HFFc6 (cell line): ENCODE data around the gene PDXDC1. TPM values are rescaled to one million over a fixed set of nuclear protein-coding genes. Genes with fewer than 3 reads are reported as not detected.
A peak's percentile ranks its signal among the peaks of the same experiment; 100 is the strongest.
"Not testable (repeated sequence)": the region's sequence is repeated elsewhere in the genome, so short reads cannot be mapped to it uniquely, and the experiment has no call there.

Experiments
- DNase-seq: peaks from one replicate; pipeline ENCODE4 v3.0.0-alpha.2; 2018
- H3K27ac Mint-ChIP-seq: 2 replicates; pipeline ENCODE4 v1.8.0; 2020; ENCODE audit warnings: mild to moderate bottlenecking, mixed read lengths
- H3K27me3 Mint-ChIP-seq: 2 replicates; pipeline ENCODE4 v1.8.0; 2021; ENCODE audit warnings: mild to moderate bottlenecking, moderate library complexity, mixed read lengths; ENCODE audit not compliant: insufficient read depth
- H3K36me3 Mint-ChIP-seq: 2 replicates; pipeline ENCODE4 v1.8.0; 2021; ENCODE audit warnings: low read depth, mixed read lengths
- H3K4me1 Mint-ChIP-seq: 2 replicates; pipeline ENCODE4 v1.8.0; 2020; ENCODE audit warnings: low read depth, mixed read lengths
- H3K4me3 Mint-ChIP-seq: 2 replicates; pipeline ENCODE4 v1.8.0; 2020; ENCODE audit warnings: mild to moderate bottlenecking, moderate library complexity, mixed read lengths
- H3K9me3 Mint-ChIP-seq: 2 replicates; pipeline ENCODE4 v1.8.0; 2020; ENCODE audit warnings: mild to moderate bottlenecking, mixed read lengths
- total RNA-seq, 6 experiments: library from RNA; stranded (reverse); fragmentation: NEBNext Ultra II Directional; extraction: Animal tissue kit (Norgen Biotek cat#: 25700); gene quantifications; 2 replicates in 1 of 6; 3 replicates in 5 of 6; pipeline ENCODE4 v1.2.3, GENCODE V29; 2021
- TF ChIP-seq, protein P1 (sequence below): fragments of 200-600 bp; sonication (generic); IDR thresholded peaks from 2 replicates; pipeline ENCODE4 v1.5.0; 2021; ENCODE audit warnings: antibody characterized with exemption, mild to moderate bottlenecking

The PDXDC1 gene
- total RNA-seq, 6 experiments from 2014 or later, result 78.8 to 88.3 (median 82.0) TPM

DNA sequence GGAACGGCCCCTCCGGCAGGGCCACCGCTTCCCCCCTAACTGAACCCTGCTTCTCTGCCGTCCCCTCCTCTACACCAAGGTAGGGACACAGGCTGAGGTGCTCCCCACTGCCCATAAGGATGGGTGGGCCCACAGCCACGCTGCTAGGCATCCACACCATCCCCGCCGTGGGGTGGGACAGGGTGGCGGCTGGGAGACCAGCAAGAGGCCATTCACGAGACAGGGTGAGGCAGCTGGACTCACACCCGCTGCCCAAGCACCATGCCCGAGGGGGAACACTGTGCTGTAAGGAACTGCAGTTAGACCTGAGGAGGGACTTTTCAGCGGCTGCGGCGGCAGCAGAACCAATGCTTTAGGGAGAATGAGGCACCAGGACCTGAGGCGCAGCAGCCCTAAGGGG lies 166.8 kb downstream of the PDXDC1 start:
- DNase-seq, result no peak
- H3K4me3 Mint-ChIP-seq, result no peak overlapping the region
- TF ChIP-seq, protein P1, sequence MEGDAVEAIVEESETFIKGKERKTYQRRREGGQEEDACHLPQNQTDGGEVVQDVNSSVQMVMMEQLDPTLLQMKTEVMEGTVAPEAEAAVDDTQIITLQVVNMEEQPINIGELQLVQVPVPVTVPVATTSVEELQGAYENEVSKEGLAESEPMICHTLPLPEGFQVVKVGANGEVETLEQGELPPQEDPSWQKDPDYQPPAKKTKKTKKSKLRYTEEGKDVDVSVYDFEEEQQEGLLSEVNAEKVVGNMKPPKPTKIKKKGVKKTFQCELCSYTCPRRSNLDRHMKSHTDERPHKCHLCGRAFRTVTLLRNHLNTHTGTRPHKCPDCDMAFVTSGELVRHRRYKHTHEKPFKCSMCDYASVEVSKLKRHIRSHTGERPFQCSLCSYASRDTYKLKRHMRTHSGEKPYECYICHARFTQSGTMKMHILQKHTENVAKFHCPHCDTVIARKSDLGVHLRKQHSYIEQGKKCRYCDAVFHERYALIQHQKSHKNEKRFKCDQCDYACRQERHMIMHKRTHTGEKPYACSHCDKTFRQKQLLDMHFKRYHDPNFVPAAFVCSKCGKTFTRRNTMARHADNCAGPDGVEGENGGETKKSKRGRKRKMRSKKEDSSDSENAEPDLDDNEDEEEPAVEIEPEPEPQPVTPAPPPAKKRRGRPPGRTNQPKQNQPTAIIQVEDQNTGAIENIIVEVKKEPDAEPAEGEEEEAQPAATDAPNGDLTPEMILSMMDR, result no peak
- no peaks in the 10 kb centered on the region for H3K36me3 Mint-ChIP-seq
- H3K4me1 Mint-ChIP-seq, result peaks cover 23% of the 10 kb centered on the region
- H3K9me3 Mint-ChIP-seq, result no peaks in the 10 kb centered on the region
- no peaks in the 10 kb centered on the region; the same call in 1 of the 2 replicates for H3K27me3 Mint-ChIP-seq
- H3K27ac Mint-ChIP-seq, result peak overlapping the region; percentile 51; the same call in 1 of the 2 replicates

GRCh38 chr16:15142107-15142890 lies 167.5 kb downstream of the PDXDC1 start:
- H3K27me3 Mint-ChIP-seq, H3K36me3 Mint-ChIP-seq, H3K9me3 Mint-ChIP-seq, H3K4me3 Mint-ChIP-seq, DNase-seq: not testable (repeated sequence)
- Mint-ChIP-seq H3K4me1 (peaks cover 27% of the 10 kb centered on the region), H3K27ac (peak overlapping the region; percentile 53; the same call in 1 of the 2 replicates)

- H3K4me1 Mint-ChIP-seq, result peaks cover 29% of the 10 kb centered on the region
- DNase-seq, H3K27ac Mint-ChIP-seq, H3K4me3 Mint-ChIP-seq, H3K36me3 Mint-ChIP-seq, H3K9me3 Mint-ChIP-seq, H3K27me3 Mint-ChIP-seq: not testable (repeated sequence)
These were observed 168.2 kb downstream of the PDXDC1 start for GRCh38 chr16:15142891-15143600.

- Mint-ChIP-seq H3K27ac (peak overlapping the region; percentile 91), H3K4me1 (peaks cover 29% of the 10 kb centered on the region)
- not testable (repeated sequence) for H3K4me3 Mint-ChIP-seq, H3K27me3 Mint-ChIP-seq, H3K9me3 Mint-ChIP-seq, H3K36me3 Mint-ChIP-seq, DNase-seq
These were observed 168.8 kb downstream of the PDXDC1 start for GRCh38 chr16:15143601-15144091.

- Mint-ChIP-seq H3K4me3 (peak overlapping the region; percentile 72), H3K27ac (peak overlapping the region; percentile 91), H3K4me1 (peaks cover 29% of the 10 kb centered on the region)
- not testable (repeated sequence) for H3K27me3 Mint-ChIP-seq, H3K9me3 Mint-ChIP-seq, H3K36me3 Mint-ChIP-seq
- DNase-seq, result peak; percentile 53
These were observed 169.3 kb downstream of the PDXDC1 start for GRCh38 chr16:15144092-15144631.

DNA sequence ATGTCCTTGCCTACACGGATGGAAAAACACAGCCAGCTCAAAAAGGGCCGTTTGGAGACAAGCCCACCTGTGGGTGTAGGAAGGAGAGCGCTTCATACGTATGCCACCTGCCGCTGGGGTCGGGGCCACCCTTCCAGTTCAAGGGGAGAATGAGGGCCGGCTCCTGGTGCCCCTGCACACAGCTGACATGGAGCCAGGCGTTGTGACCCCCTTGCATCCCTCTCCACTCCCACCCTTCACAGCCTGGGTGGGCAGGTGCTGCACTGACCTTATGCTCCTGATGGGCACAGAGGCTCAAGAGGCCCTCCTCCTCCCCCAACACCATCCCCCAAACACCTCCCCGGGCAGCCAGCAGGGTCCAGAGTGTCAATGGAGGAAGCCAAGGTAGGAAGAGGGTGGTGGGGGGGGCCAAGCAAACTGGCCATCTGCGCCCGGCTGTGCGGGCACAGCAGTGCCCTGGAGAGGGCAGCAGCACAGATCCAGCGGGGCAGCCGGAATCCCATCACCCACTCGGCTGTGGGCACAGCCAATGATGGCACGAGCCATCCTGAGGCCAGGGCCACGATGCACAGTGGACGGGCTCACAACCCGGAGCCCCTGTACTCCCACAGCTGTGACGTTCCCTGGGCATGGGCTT lies 170.1 kb downstream of the PDXDC1 start:
- not testable (repeated sequence) for DNase-seq, H3K27me3 Mint-ChIP-seq, H3K36me3 Mint-ChIP-seq, H3K9me3 Mint-ChIP-seq
- Mint-ChIP-seq H3K27ac (peak overlapping the region; percentile 91), H3K4me3 (peak overlapping the region; percentile 72), H3K4me1 (peaks cover 29% of the 10 kb centered on the region)
- TF ChIP-seq, protein P1, result peak; percentile 31

DNA sequence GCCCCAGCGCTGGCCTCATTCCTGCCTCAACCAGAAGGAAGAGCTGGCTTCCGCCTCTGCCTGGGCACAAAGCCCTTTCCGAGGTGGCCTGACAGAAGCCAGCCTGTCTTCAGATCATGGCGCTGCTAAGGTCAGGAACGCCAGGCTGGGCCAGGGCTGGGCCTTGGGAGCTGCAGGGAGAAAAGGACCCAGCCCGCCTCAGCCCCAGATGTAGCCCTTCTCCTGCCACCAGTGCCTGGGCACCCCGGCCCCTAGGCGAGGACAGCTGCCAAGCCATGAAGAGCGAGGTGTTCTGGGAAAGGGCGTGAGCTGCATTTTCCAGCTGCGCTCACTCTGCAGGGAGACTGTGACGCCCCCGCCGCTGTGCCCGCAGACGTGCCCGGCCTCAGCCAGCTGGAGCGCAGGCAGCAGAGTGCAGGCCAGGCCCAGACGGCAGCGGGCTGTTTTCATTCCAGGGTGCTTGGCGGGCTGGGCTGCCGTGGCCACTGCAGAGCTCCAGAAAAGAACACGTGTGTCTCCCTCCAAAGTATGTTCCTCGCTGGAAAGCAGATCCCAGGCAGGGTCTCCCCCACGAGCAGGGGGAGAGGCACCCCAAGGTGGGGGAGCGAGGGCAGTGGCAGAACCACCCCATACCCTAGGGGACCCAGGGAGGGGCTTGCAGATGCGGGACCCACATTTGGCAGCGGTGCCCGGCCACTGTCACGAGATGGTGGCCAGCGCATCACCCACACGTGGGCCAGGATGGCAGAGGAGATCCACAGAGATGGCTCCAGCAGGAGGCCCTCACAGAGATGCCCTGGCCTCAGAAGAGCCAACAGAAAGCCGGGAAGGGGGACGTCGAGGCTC lies 170.8 kb downstream of the PDXDC1 start:
- H3K36me3 Mint-ChIP-seq, H3K9me3 Mint-ChIP-seq, DNase-seq, H3K27me3 Mint-ChIP-seq: not testable (repeated sequence)
- peak overlapping the region; percentile 62 for H3K27ac Mint-ChIP-seq
- peaks cover 29% of the 10 kb centered on the region for H3K4me1 Mint-ChIP-seq
- H3K4me3 Mint-ChIP-seq, result peak overlapping the region; percentile 22; the same call in 1 of the 2 replicates

DNA sequence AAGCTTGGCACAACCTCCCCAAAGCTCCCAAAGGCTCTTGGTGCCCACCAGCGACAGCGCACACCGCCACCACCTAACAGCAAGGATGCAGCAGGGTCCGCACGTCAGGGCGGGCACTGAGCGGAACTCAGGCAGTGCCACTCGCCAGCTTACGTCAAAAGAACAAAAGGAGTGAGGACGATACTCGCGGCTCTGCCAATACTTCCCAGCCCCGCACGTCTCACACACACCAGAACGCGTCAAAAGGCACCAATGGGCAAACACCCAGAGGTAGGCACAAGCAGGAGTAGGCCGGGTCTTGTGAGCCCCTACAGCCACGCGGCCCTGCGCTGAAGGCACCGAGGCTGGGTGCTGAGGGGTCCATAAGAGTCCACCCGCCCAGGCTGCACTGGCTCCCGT lies 171.4 kb downstream of the PDXDC1 start:
- H3K9me3 Mint-ChIP-seq, H3K36me3 Mint-ChIP-seq, H3K27me3 Mint-ChIP-seq, DNase-seq: not testable (repeated sequence)
- Mint-ChIP-seq H3K4me1 (peaks cover 29% of the 10 kb centered on the region), H3K27ac (peak overlapping the region; percentile 62), H3K4me3 (peak overlapping the region; percentile 22; the same call in 1 of the 2 replicates)

DNA sequence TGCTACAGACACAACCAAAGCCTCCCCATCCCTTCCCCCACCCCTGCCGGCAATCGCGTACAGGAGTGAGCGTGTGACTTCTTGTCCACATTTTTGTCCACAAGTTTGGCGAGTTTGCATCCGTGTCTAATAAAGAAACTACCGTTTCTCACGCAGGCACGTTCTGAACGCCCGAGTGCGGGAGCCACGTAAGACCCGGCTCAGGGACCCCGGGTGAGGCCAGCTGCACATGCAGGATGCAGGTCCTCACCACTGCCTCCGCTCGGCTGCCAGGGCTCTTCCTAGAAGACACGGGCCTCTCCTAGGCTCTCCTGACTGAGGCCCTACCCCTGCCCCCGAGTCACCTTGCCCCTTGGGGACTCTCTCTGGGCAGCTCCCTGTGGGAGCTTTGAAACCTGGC lies 174.0 kb downstream of the PDXDC1 start:
- not testable (repeated sequence) for H3K4me3 Mint-ChIP-seq, H3K27me3 Mint-ChIP-seq, H3K36me3 Mint-ChIP-seq, H3K27ac Mint-ChIP-seq, H3K9me3 Mint-ChIP-seq, DNase-seq
- H3K4me1 Mint-ChIP-seq, result peaks cover 29% of the 10 kb centered on the region

- DNase-seq, H3K27me3 Mint-ChIP-seq, H3K4me3 Mint-ChIP-seq, H3K9me3 Mint-ChIP-seq, H3K36me3 Mint-ChIP-seq, H3K27ac Mint-ChIP-seq: not testable (repeated sequence)
- peaks cover 27% of the 10 kb centered on the region for H3K4me1 Mint-ChIP-seq
These were observed 174.4 kb downstream of the PDXDC1 start for GRCh38 chr16:15149260-15149659.
